CD4-positive, alpha-beta T cell treated with Interleukin-17A for 4 hours (primary cell): ENCODE measurements around the gene VWF.
A peak's percentile ranks its signal among the peaks of the same experiment; 100 is the strongest.
"Not testable (repeated sequence)": the region's sequence is repeated elsewhere in the genome, so short reads cannot be mapped to it uniquely, and the experiment has no call there.

Source experiments
- DNase-seq: peaks from one replicate; pipeline ENCODE4 v3.0.0-alpha.2; 2020; ENCODE audit warnings: mixed read lengths

VWF gene

GRCh38 chr12:6029401-6029800 is 95.1 kb downstream of the VWF start:
- no peak for DNase-seq

DNA sequence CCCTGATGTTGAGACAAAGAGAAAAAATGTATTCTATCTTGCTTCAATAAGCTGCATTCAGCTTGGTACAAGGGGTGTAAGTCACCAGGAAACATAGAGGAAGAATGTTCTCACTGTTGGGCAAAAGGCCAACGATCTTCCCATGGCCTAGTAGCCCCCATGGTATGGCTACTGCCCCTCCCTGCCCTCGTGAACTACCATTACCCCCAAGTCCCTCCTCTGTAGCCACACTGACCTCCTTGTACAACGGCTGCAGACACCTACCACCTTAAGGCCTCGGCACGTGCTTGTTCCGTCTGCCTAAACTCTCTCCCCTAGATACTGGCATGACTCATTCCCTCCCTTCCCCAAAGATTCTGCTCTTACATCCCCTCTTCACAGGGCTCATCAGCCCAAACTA is 97.5 kb downstream of the VWF start:
- no peak for DNase-seq

- DNase-seq = not testable (repeated sequence)
Observed at GRCh38 chr12:6025703-6026298, 98.7 kb downstream of the VWF start.

- DNase-seq = not testable (repeated sequence)
Observed at GRCh38 chr12:6024066-6024465, 100.4 kb downstream of the VWF start.

GRCh38 chr12:6020930-6021329 is 103.5 kb downstream of the VWF start:
- no peak for DNase-seq

DNA sequence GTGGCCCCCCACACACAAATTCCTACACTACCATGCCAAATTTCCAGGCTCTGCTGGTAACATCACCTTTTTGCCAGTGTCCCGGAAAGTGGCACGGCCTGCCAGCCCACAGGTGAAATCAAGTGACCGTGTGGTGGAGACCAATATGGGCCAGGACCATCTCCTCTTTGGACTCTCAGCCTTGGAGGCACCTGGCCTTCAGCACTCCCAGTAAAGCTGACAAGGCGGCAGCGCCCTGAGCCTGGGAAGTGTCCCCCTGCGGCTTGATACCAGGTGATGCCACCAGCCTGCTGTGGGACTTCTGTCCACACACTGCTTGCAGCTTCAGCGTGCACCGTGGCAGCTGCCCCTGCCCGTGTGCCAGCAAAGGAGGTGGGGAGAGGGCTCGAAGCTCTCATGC is 104.0 kb downstream of the VWF start:
- DNase-seq = not testable (repeated sequence)

DNA sequence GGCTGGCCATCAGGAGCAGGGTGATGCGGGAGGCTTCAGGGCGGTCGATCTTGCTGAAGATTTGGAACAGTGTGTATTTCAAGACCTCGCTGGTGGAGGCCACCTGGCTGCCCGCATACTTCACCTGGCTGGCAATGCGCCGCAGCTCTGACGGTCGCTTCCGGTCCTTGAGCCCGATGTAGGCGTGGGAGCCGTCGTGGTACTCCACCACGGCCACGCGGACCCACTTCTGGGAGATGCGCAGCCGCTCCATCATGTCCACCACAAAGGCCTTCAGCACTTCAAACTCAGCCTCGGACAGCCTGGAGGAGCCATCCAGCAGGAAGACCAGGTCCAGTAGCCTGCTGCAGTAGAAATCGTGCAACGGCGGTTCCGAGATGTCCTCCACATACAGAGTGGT is 105.2 kb downstream of the VWF start:
- DNase-seq = not testable (repeated sequence)

GRCh38 chr12:6018265-6018664 is 106.2 kb downstream of the VWF start:
- DNase-seq = no peak

DNA sequence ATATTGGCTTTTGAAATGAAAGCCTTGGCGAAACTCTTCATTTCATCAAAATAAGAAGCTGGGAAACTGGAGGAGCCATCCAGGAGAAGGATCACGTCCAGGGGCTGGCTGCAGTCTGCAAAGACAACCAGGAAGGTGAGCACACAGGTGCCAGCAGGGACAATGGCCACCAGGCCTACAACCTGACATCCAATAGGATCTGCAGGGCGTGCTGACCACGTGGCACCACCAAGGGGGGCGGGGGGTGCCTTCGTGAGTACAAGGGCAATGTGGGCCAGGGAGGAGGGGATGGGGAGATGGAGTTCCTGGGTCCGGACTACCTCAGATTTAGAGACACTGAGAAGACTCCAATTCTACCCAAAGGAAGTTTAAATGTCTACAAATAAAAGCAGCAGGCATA is 107.7 kb downstream of the VWF start:
- DNase-seq = no peak

- not testable (repeated sequence) for DNase-seq
Observed at GRCh38 chr12:6016004-6016403, 108.5 kb downstream of the VWF start.

GRCh38 chr12:6015271-6015670 is 109.2 kb downstream of the VWF start:
- not testable (repeated sequence) for DNase-seq

DNA sequence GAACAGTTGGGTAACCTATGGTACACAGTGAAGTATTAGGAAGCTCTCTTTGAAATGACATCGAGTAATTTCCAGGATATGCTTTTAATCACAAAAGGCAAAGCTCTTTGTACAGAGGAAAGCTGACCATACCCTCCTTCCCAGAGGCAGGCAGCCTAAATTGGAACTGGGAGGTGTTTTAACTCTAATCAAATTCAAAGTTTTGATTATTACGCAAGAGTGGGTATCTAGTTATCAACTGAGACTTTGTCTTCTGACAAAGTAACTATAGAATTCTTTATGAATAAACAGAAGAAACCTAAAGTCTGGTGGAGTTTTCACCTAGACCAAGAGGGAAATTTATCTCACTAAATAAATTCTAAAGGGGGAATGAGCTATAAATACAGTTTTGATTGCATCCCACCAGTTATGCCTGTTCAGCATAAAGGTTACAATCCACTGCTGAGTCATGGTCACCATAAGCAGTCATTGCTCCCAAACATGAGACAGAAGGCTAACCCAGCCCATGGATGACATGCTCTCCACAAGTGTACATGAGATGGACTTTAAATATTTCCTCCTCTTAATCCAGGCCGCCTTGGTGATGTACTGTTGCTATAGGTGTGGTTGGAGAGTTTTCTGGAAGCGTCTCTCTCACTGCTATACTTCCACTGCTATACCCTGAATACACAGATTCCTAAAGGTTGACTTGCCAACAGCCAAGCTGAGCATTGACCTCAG is 113.7 kb downstream of the VWF start:
- DNase-seq = not testable (repeated sequence)

DNA sequence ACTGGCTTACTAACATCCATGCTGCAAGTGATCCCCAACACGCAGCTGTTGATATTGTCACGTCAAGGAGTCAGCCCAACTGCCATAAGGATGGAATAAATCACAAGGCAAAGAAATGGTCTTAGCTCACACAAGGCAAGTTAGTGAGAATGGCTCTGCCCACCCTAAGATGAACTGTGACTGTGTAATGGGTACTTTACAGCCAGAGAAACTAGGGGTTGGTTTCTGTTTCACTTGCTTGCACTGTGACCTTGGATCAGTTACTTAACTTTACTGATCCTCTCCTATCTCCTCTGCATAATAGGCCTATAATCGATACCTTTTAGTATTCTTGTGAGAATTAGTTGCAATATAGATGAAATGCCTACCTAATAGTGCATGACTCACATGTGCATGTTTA is 127.2 kb downstream of the VWF start:
- DNase-seq = no peak

DNA sequence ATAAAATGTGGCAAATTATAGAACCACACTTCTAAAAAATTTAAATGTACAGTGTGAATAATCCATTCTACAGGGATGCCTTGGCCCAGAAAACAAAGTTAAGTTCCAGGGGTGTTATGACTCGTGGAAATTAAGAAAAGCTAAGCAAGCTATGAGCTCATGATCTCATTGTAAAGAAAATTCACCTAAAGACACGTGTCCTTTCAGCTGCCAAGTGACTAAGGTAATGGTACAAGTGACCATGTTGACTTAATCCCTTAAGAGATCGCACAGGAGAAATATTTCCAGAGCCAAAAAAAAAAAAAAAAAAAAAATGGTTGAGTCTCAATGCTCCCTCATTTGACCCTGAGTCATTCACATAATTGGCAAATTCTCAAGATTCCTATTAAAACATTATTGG is 128.0 kb downstream of the VWF start:
- no peak for DNase-seq

DNA sequence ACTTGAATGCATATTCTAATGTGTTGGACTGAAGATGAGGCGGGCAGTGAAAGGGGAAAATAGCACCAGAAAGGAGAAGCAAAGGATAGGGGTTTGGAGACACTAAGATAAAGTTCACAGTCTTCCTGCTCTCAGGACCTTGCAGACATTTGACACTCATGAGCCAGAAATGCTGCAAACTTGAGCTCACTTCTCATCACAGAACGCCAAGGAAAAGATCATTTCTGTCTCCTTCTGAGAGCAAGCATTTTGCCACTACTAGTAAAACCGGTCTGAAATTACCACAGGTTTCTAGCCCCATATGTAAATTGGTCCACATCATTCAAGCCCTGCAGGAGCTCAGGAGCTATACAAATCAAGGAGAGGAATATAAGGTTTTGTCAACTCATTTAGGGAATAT is 134.8 kb downstream of the VWF start:
- no peak for DNase-seq

DNA sequence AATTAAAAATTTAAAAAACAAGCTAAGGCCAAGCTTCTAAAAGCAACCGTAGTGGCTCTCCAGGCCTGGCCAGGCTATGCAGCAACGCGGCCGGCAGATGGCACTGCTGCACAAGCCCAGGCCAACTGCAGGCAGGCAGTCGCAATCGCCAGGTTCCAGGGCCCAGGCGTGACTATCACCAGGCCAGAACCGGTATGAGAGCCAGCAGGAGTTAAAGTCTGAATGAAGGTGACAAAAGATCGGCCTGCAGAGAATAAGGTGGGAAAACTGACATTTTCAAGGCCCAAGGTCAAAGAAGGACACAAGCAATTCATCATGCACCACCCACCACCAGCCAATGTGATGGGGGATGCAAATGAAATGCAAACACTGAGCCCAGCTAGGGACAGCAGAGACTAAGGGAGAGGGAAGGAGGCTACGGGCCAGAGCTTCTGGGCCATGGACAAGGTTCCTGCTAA is 135.8 kb downstream of the VWF start:
- peak; percentile 76 for DNase-seq

- no peak for DNase-seq
Observed at GRCh38 chr12:5988088-5988487, 136.4 kb downstream of the VWF start.

DNA sequence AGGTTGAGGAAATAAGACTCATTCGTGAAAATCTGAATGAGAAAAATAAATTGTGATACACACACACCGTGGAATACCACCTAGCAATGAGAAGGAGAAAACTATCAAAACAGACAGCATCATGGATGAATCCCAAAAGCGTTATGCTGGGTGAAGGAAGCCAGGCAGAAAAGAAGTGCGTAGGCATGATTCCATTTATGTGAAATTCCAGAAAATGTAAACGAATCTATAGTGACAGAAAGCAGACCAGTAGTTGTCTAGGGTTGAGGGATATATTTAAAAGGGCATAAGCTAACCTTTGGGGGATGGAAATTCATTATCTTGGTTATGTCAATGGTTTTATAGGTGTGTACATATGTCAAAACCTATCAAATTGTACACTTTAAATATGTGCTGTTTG is 136.9 kb downstream of the VWF start:
- DNase-seq = no peak

- no peak for DNase-seq
Observed at GRCh38 chr12:5985471-5985870, 139.0 kb downstream of the VWF start.

GRCh38 chr12:5984873-5985272 is 139.6 kb downstream of the VWF start:
- no peak for DNase-seq

GRCh38 chr12:5982106-5982505 is 142.4 kb downstream of the VWF start:
- DNase-seq = no peak

DNA sequence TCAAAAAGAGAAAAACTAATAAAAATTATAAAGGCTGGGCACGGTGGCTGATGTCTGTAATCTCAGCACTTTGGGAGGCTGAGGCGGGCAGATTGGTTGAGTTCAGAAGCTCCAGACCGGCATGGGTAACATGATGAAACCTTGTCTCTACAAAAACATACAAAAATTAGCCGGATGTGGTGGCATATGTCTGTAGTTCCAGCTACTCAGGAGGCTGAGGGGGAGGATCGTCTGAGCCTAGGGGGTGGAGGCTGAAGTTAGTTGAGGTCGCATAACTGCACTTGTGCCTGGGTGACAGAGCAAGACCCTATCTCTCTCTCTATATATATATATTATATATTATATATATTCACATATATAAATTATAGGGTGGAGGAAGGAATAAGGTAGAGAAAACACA is 146.9 kb downstream of the VWF start:
- DNase-seq = no peak

- no peak for DNase-seq
Observed at GRCh38 chr12:5976711-5977110, 147.8 kb downstream of the VWF start.

GRCh38 chr12:5976196-5976595 is 148.3 kb downstream of the VWF start:
- DNase-seq = no peak
